ENCODE measurements around the gene ATP6V0D1.

The ATP6V0D1 gene

DNA sequence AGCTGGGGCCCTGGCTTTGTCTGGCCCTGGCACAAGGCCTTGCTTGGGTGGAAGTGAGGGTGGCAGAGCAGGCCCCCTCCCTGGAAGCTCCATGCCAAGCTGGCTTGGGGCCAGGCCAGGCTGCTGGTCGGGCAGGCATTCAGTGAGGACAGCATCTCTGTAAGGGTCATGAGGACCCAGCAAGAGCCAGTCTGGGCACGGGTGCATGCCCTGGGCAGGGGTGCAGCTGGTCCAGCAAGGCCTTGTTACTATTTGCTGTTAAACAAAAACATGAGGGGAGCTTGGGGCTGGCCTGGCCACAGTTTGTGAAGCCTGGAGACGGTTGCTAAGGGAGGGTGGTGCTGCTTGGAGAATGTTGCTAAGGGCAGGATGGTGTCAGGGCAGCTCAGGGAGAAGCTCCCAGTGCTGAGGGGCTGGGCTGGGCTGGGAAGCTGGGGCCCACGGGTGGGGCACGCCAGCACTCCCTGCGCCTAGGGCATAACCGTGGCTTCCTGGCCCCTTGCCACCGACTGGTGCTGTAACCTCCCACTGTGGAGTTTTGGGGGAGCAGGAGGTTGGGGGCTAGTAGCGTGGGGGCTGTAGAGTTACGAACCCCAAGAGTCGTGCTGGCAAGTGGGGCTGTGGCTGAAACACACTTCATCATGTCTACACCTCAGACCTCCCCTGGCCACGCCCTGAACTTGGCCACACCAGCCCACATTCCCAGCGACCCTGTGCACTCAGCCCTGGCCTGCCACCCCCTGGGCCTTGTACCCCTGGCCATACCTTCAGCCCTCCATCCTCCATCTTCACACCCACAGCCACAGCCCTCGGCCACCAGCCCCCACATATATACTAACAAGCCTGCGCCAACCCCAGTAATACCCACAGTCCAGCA is 89.3 kb downstream of the ATP6V0D1 start:
- Mint-ChIP-seq H3K9me3 (no peaks in the 10 kb centered on the region), H3K4me3 (no peak overlapping the region), H3K27me3 (peaks cover 25% of the 10 kb centered on the region), H3K27ac (no peak overlapping the region), H3K36me3 (no peaks in the 10 kb centered on the region), H3K4me1 (peaks cover 21% of the 10 kb centered on the region)
- no peak for ATAC-seq (ENCODE audit: low read depth)
- DNase-seq (ENCODE audit: low spot score in 2 of 2): no peak

DNA sequence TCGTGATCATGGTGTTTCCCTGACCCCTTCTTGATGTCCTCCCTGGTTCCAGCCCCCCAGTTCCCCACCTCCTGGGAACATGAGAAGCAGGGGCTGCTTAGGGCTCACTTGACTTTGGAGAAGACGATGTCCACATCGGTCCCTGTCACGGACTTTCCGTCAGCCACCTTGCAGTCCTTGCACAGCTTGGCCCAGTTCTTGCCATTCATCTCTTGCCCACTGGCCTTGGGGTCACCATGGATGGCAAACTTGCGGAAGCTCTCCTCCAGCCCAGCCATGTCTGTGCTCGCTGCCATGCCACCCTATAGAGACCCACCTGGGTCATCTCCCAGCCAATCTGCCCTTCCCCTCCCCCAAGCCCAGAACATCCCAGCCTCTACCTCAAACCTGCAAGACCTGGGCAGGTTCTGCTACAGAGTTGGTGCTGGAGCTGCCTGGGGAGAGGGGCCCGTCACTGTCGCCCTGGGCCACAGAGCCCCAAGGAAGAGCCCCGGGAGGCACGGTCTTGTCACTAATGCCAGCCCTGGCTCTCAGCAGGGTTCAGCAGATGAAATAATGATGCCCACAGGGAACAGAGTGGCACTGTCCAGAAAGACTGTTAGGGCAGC is 90.0 kb downstream of the ATP6V0D1 start:
- Mint-ChIP-seq H3K9me3 (no peaks in the 10 kb centered on the region), H3K27ac (no peak overlapping the region), H3K36me3 (no peaks in the 10 kb centered on the region), H3K4me3 (no peak overlapping the region), H3K27me3 (peaks cover 25% of the 10 kb centered on the region), H3K4me1 (peaks cover 21% of the 10 kb centered on the region)
- DNase-seq (ENCODE audit: low spot score in 2 of 2): no peak
- no peak for ATAC-seq (ENCODE audit: low read depth)

DNA sequence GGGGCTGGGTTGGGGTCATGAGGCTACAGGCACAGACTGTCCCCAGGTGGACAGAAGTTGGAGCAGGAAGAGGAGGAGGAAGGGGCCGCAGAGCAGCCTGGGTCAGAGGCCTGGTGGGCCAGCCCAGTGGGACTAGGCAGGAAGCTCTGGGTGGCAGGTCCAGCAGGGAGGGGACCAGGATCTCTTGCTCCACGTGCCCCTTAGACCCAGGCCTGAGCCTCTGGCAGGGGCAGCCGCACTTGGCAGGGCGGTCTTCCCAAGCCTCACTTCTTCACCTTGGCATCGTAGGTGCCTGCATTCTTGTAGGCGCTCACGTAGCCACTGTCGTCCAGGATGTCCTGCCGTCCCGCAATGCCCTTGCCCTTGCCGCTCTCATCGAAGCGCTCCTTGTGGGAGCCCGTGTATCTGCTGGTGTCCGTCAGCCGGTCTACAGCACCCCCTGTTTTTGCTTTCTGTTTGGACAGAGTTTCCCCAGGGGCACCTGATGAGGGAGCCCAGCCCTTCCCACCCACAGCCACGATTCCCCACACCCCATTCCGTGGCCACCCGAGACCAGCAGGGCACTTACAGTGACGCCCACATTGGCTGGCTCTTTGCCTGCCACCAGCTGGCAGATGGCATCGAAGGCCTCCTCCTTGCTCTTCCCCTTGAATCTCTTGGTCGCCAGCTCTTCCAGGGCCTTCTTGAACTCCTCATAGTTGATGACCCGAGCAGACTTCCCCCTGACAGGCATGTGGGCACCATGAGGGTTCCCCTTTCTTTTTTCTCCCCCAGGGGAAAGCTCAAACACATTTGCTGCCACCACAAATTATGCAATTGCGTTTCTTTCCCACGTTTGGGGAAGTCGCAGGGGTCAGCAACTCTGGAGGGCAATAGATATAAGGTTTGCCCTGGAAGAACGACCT is 90.8 kb downstream of the ATP6V0D1 start:
- Mint-ChIP-seq H3K4me1 (peaks cover 21% of the 10 kb centered on the region), H3K9me3 (no peaks in the 10 kb centered on the region), H3K36me3 (no peaks in the 10 kb centered on the region), H3K4me3 (no peak overlapping the region), H3K27me3 (peaks cover 27% of the 10 kb centered on the region), H3K27ac (no peak overlapping the region)
- ATAC-seq (ENCODE audit: low read depth) (peak; percentile 51), DNase-seq (ENCODE audit: low spot score in 2 of 2) (no peak)

DNA sequence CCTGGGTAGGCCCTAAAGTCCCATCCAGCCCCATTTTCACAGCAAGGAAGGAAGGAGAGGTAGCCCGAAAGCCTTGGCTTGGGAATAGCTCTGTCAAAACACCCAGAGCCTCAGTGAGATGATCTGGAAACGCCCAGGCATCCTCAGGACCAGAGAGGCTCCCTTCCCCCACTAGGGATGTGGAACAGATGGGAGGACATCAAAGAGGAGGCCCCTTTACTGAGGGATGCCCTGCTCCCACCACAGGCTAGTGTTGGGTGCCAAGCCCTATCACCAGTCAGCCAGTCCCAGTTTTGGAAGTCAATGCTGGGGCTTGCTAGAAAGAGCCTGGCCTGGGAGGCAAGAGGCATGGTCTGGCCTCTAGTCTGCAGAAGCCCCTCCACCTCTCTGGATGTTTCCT is 92.4 kb downstream of the ATP6V0D1 start:
- Mint-ChIP-seq H3K4me1 (peaks cover 16% of the 10 kb centered on the region), H3K27me3 (peaks cover 21% of the 10 kb centered on the region)

DNA sequence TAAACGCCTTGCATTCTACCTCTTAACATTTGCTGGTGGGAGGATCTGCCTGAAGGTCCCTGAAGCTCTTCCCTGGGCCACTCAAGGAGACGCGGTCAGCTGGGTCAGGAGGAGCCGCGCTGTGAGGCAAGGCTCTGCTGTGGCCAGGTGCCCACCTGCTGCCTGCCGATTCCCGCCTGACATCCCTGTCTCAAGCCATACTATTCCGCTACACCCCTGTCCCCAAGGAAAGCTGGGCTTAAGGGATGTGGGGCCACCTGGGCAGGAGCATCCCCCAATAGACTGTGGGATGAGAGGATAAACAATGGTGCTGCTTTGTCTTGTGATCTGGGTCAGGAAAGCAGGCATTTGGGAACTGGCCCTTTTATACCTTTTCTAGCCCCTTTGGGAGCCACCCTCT is 92.8 kb downstream of the ATP6V0D1 start:
- Mint-ChIP-seq H3K9me3 (no peaks in the 10 kb centered on the region), H3K36me3 (no peaks in the 10 kb centered on the region), H3K4me3 (no peak overlapping the region), H3K27me3 (peaks cover 19% of the 10 kb centered on the region), H3K4me1 (peaks cover 16% of the 10 kb centered on the region), H3K27ac (no peak overlapping the region)
- no peak for DNase-seq (ENCODE audit: low spot score in 2 of 2)
- ATAC-seq (ENCODE audit: low read depth): no peak

More for the DNA sequence above, 92.4 kb downstream of the ATP6V0D1 start:
- H3K9me3 Mint-ChIP-seq: no peaks in the 10 kb centered on the region
- no peak overlapping the region for H3K4me3 Mint-ChIP-seq
- H3K27ac Mint-ChIP-seq: no peak overlapping the region
- no peaks in the 10 kb centered on the region for H3K36me3 Mint-ChIP-seq
- DNase-seq (ENCODE audit: low spot score in 2 of 2) (no peak), ATAC-seq (ENCODE audit: low read depth) (no peak)

All from memory B cell (primary cell).